Vagina (tissue), 2 donors: ENCODE measurements around the gene PNLIPRP3. TPM values are rescaled to one million over a fixed set of nuclear protein-coding genes. Genes with fewer than 3 reads are reported as not detected.

Experiments used
- DNase-seq, 2 donors: peaks; one replicate each; pipeline ENCODE4 v3.0.0-alpha.2; 2017; ENCODE audit errors: extremely low spot score in 2 of 2
- H3K27ac ChIP-seq: fragments of 200-600 bp; sonication (generic); one replicate; pipeline ENCODE4 v1.5.1; 2019
- H3K27me3 ChIP-seq: fragments of 200-600 bp; sonication (generic); one replicate; pipeline ENCODE4 v1.5.1; 2019
- H3K36me3 ChIP-seq, 2 donors: fragments of 200-600 bp; sonication (generic); one replicate each; pipeline ENCODE4 v1.5.1; 2017 to 2019
- H3K4me1 ChIP-seq: fragments of 200-600 bp; sonication (generic); one replicate; pipeline ENCODE4 v1.5.1; 2019
- H3K4me3 ChIP-seq, 2 donors: fragments of 200-600 bp; sonication (generic); 1 replicate in 1 of 2; 2 replicates in 1 of 2; pipeline ENCODE4 v1.5.1; 2016 to 2019
- H3K9me3 ChIP-seq: fragments of 200-600 bp; sonication (generic); one replicate; pipeline ENCODE4 v1.5.1; 2019
- POLR2A ChIP-seq, 2 donors: fragments of 450-650 bp; IDR thresholded peaks; one replicate each; pipeline ENCODE4 v1.6.1; 2017; ENCODE audit warnings: antibody characterized with exemption in 2 of 2, mild to moderate bottlenecking in 2 of 2, moderate library complexity in 2 of 2
- POLR2AphosphoS5 ChIP-seq, 2 donors: sonication (generic); formaldehyde crosslinking; IDR thresholded peaks; one replicate each; pipeline ENCODE4 v1.9.0; 2017; ENCODE audit warnings: antibody characterized with exemption in 2 of 2, mild to moderate bottlenecking in 2 of 2, low read depth in 1 of 2; ENCODE audit not compliant: insufficient read depth in 1 of 2
- intact Hi-C: fragments of 100-400 bp; cut with DNase I; formaldehyde crosslinking; loops from one replicate; pipeline ENCODE4 v1.15.1; 2023
- total RNA-seq: library from RNA; depleted of rRNA; stranded (reverse); fragments of >200 nt; gene quantifications from one replicate; pipeline ENCODE4 v1.2.3, GENCODE V29; 2016
- TF ChIP-seq, protein P1 (sequence below), 3 experiments: fragments of 450-650 bp in 2 of 3; fragments of 200-600 bp in 1 of 3; sonication (generic) in 1 of 3; IDR thresholded peaks; one replicate each; pipeline ENCODE4 v1.5.1; 2017 to 2019; ENCODE audit warnings: antibody characterized with exemption in 3 of 3, mild to moderate bottlenecking in 2 of 3, moderate library complexity in 2 of 3

Gene PNLIPRP3
- total RNA-seq, 1 donor from 2014 or later, result 2.2 TPM

GRCh38 chr10:116477986-116478664 lies 50.5 kb downstream of the PNLIPRP3 start:
- Histone ChIP-seq H3K27ac (no peak overlapping the region), H3K27me3 (no peaks in the 10 kb centered on the region), H3K9me3 (no peaks in the 10 kb centered on the region), H3K4me3 (no peak overlapping the region), H3K4me1 (no peaks in the 10 kb centered on the region), H3K36me3 (no peaks in the 10 kb centered on the region)
- no peak for DNase-seq
- intact Hi-C loops, result no loop called here
- TF ChIP-seq POLR2AphosphoS5 (IDR thresholded peaks at IDR 0.05; ENCODE audit: insufficient read depth in 1 of 2, low read depth in 1 of 2), result no peak
- TF ChIP-seq POLR2A (IDR thresholded peaks at IDR 0.05), result no peak
- TF ChIP-seq, protein P1, sequence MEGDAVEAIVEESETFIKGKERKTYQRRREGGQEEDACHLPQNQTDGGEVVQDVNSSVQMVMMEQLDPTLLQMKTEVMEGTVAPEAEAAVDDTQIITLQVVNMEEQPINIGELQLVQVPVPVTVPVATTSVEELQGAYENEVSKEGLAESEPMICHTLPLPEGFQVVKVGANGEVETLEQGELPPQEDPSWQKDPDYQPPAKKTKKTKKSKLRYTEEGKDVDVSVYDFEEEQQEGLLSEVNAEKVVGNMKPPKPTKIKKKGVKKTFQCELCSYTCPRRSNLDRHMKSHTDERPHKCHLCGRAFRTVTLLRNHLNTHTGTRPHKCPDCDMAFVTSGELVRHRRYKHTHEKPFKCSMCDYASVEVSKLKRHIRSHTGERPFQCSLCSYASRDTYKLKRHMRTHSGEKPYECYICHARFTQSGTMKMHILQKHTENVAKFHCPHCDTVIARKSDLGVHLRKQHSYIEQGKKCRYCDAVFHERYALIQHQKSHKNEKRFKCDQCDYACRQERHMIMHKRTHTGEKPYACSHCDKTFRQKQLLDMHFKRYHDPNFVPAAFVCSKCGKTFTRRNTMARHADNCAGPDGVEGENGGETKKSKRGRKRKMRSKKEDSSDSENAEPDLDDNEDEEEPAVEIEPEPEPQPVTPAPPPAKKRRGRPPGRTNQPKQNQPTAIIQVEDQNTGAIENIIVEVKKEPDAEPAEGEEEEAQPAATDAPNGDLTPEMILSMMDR (IDR thresholded peaks at IDR 0.05), result no peak

DNA sequence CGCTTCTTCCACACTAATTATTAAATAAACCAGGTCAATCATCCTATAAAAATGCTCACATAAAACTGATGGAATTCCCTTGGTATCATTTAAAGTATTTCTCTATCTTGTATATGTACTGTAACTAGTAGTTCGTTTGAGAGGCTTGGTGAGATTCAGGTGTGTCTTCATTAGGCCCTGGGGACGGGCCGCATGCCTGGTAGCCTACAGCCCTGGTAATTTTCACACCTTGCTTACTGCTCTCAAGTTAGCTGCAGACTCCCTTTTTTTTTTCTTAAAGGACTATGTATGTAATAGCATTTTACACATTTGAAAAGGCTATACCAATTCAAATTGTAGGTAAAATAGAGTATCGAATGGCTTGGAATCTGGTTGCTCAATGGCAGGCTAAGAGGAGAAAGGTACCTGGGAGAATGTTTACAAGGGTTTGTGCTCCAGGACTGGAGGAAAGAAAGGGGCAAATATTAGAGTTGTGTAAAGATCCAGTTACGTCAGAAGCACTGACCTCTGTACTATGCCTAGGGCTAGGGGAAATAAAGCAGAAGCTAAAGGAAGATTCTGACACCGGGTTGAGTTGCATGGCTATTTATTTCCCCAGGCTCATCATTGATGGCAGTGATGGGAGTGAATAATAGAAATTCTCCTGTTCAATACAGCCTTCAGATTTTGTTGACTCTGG lies 59.3 kb downstream of the PNLIPRP3 start:
- intact Hi-C loops, result no loop called here
- no peak for TF ChIP-seq POLR2A (IDR thresholded peaks at IDR 0.05)

GRCh38 chr10:116487522-116488430 lies 60.1 kb downstream of the PNLIPRP3 start:
- H3K9me3 ChIP-seq, result no peaks in the 10 kb centered on the region
- H3K27me3 ChIP-seq, result no peaks in the 10 kb centered on the region
- TF ChIP-seq POLR2AphosphoS5 (IDR thresholded peaks at IDR 0.05; ENCODE audit: insufficient read depth in 1 of 2, low read depth in 1 of 2) (no peak), POLR2A (IDR thresholded peaks at IDR 0.05) (no peak)
- TF ChIP-seq, protein P1 (IDR thresholded peaks at IDR 0.05), result no peak
- intact Hi-C loops, result no loop called here
- H3K36me3 ChIP-seq, result no peaks in the 10 kb centered on the region
- H3K4me3 ChIP-seq, result no peak overlapping the region
- H3K4me1 ChIP-seq, result no peaks in the 10 kb centered on the region
- DNase-seq, result no peak
- no peak overlapping the region for H3K27ac ChIP-seq

More for the DNA sequence above, 59.3 kb downstream of the PNLIPRP3 start:
- Histone ChIP-seq H3K27ac (no peak overlapping the region), H3K36me3 (no peaks in the 10 kb centered on the region), H3K27me3 (no peaks in the 10 kb centered on the region), H3K9me3 (no peaks in the 10 kb centered on the region), H3K4me3 (no peak overlapping the region), H3K4me1 (no peaks in the 10 kb centered on the region)
- no peak for DNase-seq

DNA sequence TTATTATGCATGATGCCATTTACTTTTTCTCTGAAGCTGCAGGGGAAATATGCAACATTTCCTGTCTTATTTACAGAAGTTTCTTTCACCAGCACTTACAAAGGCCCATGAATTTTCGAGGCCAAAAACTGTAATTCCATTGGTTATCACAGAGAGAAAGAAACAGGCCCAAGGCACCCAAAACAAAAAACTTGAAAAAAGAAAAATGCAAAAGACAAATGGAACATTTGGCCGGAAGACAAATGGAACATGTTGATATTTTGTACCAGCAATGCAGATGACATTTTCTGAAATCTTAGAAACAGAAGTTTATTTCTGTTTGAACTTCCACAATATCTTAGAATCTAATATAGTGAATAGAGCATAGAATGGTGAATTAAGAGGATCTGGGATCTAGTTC lies 61.8 kb downstream of the PNLIPRP3 start:
- Histone ChIP-seq H3K27ac (no peak overlapping the region), H3K27me3 (no peaks in the 10 kb centered on the region), H3K9me3 (no peaks in the 10 kb centered on the region), H3K4me1 (no peaks in the 10 kb centered on the region), H3K36me3 (no peaks in the 10 kb centered on the region), H3K4me3 (no peak overlapping the region)
- no peak for DNase-seq
- intact Hi-C loops, result no loop called here
- no peak for TF ChIP-seq POLR2AphosphoS5 (IDR thresholded peaks at IDR 0.05; ENCODE audit: insufficient read depth in 1 of 2, low read depth in 1 of 2)
- TF ChIP-seq, protein P1 (IDR thresholded peaks at IDR 0.05), result no peak
- no peak for TF ChIP-seq POLR2A (IDR thresholded peaks at IDR 0.05)

DNA sequence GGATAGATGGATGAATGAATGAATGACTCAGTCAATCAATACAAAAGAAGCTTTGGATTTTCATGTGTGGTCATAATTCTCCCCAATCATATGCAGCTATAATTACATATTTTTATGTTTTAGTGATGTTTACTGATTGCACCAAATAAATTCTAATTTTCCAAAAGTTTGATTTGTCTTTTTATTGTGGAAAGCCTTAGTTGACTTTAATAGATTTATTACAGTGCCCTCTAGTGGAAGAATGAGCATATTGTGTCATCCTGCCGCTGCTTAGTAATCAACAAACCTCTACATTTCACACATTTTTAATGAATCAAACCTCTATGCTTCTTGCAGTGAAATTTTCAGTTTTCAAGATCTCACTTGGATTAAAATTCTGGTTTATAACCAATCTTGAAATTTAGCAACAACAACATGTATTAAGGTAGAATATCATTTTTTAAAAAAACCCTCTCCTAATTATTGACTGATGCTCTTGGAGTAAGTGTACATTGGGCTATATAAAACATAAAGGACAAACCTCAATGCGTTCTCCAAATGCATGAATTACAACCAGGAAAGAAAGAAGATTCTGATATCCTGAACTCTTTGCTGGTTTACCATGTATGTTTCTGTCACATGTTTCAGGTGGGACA lies 62.5 kb downstream of the PNLIPRP3 start:
- no peaks in the 10 kb centered on the region for H3K27me3 ChIP-seq
- H3K36me3 ChIP-seq, result no peaks in the 10 kb centered on the region
- no peaks in the 10 kb centered on the region for H3K9me3 ChIP-seq
- H3K27ac ChIP-seq, result no peak overlapping the region
- H3K4me1 ChIP-seq, result no peaks in the 10 kb centered on the region
- H3K4me3 ChIP-seq, result no peak overlapping the region
- no peak for DNase-seq
- no peak for TF ChIP-seq POLR2A (IDR thresholded peaks at IDR 0.05)
- TF ChIP-seq, protein P1 (IDR thresholded peaks at IDR 0.05), result peak in 2 of 3 experiments; percentile 9 to 41
- intact Hi-C loops, result no loop called here
